Measurements from ENCODE around the gene CACHD1. TPM values are rescaled to one million over a fixed set of nuclear protein-coding genes. Genes with fewer than 3 reads are reported as not detected.
A peak's percentile ranks its signal among the peaks of the same experiment; 100 is the strongest.

CACHD1 gene
- total and polyA plus RNA-seq, 2 of the 8 experiments (the other 6 are each of a cell fraction or from before 2014, with no cell fraction given), result 22.2 to 42.5 TPM

- H3K9me3 ChIP-seq (ENCODE audit: insufficient read depth in 2 of 2, low read depth in 1 of 2, low read length in 1 of 2), result no peaks in the 10 kb centered on the region
- H2AK5ac ChIP-seq (ENCODE audit: low read depth, low read length), result no peak overlapping the region
- H2BK12ac ChIP-seq (ENCODE audit: low read depth, low read length), result 0 out of 2 replicates have a peak overlapping the region, but pooled peaks have one; percentile 21
- peak overlapping the region; percentile 61; the same call in 1 of the 2 replicates for H2BK15ac ChIP-seq (ENCODE audit: low read length)
- H3K4ac ChIP-seq (replicated peaks; ENCODE audit: insufficient read length, low read depth, low read length), result no peak overlapping the region
- CTCF ChIA-PET (ENCODE audit: partially characterized antibody), result interaction anchor here (0.9 to 4.4 kb wide), 5 partner anchors 11 to 304 kb away, joined by 3 to 23 read pairs (median 4); no protein-coding TSS in a partner anchor
- H3K23me2 ChIP-seq (ENCODE audit: low read depth, low read length), result no peaks in the 10 kb centered on the region; the same call in 1 of the 2 replicates
- WGBS, 2 experiments (ENCODE audit: extremely low coverage in 1 of 2, insufficient coverage in 1 of 2, insufficient read length in 1 of 2, insufficient replicate concordance in 2 of 2, low coverage in 1 of 2, low lambda C conversion rate in 2 of 2, missing lambda C conversion rate in 1 of 2), result 37% methylated on average over 5 of the region's 5 CpGs; no CpG with 5 or more reads in 1 of the 2 experiments
- H3K4me3 ChIP-seq (ENCODE audit: extremely low read depth in 1 of 4, insufficient read depth in 2 of 4, low read depth in 3 of 4, low read length in 4 of 4), result peak overlapping the region in 3 of 4 experiments; percentile 16 to 28 (median 19); a peak in 2 of 8 replicates
- H3K56ac ChIP-seq (replicated peaks; ENCODE audit: insufficient read length, low read depth, low read length), result peak overlapping the region; percentile 8
- no peak overlapping the region for H3K14ac ChIP-seq (ENCODE audit: insufficient read length)
- no peaks in the 10 kb centered on the region for H3K27me3 ChIP-seq (replicated peaks in 1 of 4; ENCODE audit: control insufficient read depth in 3 of 4, extremely low read depth in 1 of 4, insufficient read depth in 3 of 4, low read length in 3 of 4)
- peak overlapping the region; percentile 51; the same call in 1 of the 2 replicates for H3K18ac ChIP-seq (ENCODE audit: extremely low read depth, low read length)
- 0 out of 2 replicates have a peak overlapping the region, but pooled peaks have one; percentile 38 for H3K27ac ChIP-seq (ENCODE audit: low read depth, low read length)
- H4K91ac ChIP-seq (replicated peaks; ENCODE audit: insufficient read length, low read length), result no peak overlapping the region
- H4K8ac ChIP-seq (ENCODE audit: extremely low read depth, insufficient read depth, low read length), result no peak overlapping the region
- FAIRE-seq, result peak; percentile 78
- H2BK5ac ChIP-seq (ENCODE audit: low read depth, low read length), result peak overlapping the region; percentile 82; the same call in 1 of the 2 replicates
- H2AFZ ChIP-seq (ENCODE audit: low read length), result no peak overlapping the region
- peaks cover 11 to 34% (median 29%) of the 10 kb centered on the region in 4 experiments for H3K4me1 ChIP-seq (replicated peaks in 1 of 4; ENCODE audit: control insufficient read depth in 3 of 4, insufficient read depth in 4 of 4, low read length in 3 of 4)
- peaks cover 0 to 86% of the 10 kb centered on the region in 2 experiments; a peak in 3 of 4 replicates for H3K79me2 ChIP-seq (ENCODE audit: control insufficient read depth in 1 of 2, insufficient read depth in 2 of 2, low read length in 2 of 2)
- no peak overlapping the region for H2BK120ac ChIP-seq (replicated peaks; ENCODE audit: low read depth, low read length)
- H3K79me1 ChIP-seq (ENCODE audit: low read depth, low read length), result peaks cover 5% of the 10 kb centered on the region
- peaks cover 5 to 10% of the 10 kb centered on the region in 2 experiments for H4K20me1 ChIP-seq (replicated peaks in 1 of 2; ENCODE audit: control insufficient read depth in 1 of 2, insufficient read depth in 2 of 2, low read length in 2 of 2)
- H3K4me2 ChIP-seq (ENCODE audit: insufficient read depth in 1 of 2, low read depth in 2 of 2, low read length in 2 of 2), result peak overlapping the region; percentile 35 to 50; a peak in 3 of 4 replicates
- 0 out of 7 replicates have a peak overlapping the region, but pooled peaks of 1 of the 4 experiments have one; percentile 13 for H3K9ac ChIP-seq (replicated peaks in 1 of 4; ENCODE audit: extremely low read depth in 1 of 4, low read depth in 3 of 4, low read length in 3 of 4)
- H2BK20ac ChIP-seq (ENCODE audit: low read length), result no peak overlapping the region
- no peak overlapping the region for H4K5ac ChIP-seq (ENCODE audit: insufficient read length, low read depth, low read length)
- DNase-seq (ENCODE audit: low read depth in 1 of 2, low spot score in 2 of 2), result no peak
- no peak overlapping the region for H3K23ac ChIP-seq (ENCODE audit: insufficient read length)
- POLR2A ChIA-PET (ENCODE audit: partially characterized antibody), result interaction anchor here (1.1 to 1.2 kb wide), 3 partner anchors 11 to 23 kb away, joined by 3 to 4 read pairs (median 3); no protein-coding TSS in a partner anchor
- no peaks in the 10 kb centered on the region; a peak in 1 of 8 replicates for H3K36me3 ChIP-seq (ENCODE audit: control insufficient read depth in 2 of 4, insufficient read depth in 4 of 4, low read length in 3 of 4)
- peak in 1 of 2 experiments; percentile 7; a peak in 3 of 4 replicates for TF ChIP-seq RAD21 (IDR thresholded peaks at IDR 0.05 in 1 of 2, conservative IDR thresholded peaks at IDR 0.05 in 1 of 2; ENCODE audit: low read depth in 2 of 2, low read length in 2 of 2)
- 0 out of 2 replicates have a peak, but pooled peaks have one; percentile 53 for TF ChIP-seq ATF2 (IDR thresholded peaks at IDR 0.05; ENCODE audit: low read length)
- TF ChIP-seq RFX5 (IDR thresholded peaks at IDR 0.05; ENCODE audit: borderline replicate concordance, low read depth, low read length), result no peak
Observed at GRCh38 chr1:64572222-64572900, 102.4 kb downstream of the CACHD1 start.

Data from H1 (cell line).